K562 (cell line): ENCODE data around the gene APOO. TPM values are rescaled to one million over a fixed set of nuclear protein-coding genes. Genes with fewer than 3 reads are reported as not detected.

Source experiments
- CBFA2T2 ChIP-seq: fragments of 450-650 bp; conservative IDR thresholded peaks from 2 replicates; pipeline ENCODE4 v1.6.1; 2017; ENCODE audit warnings: mild to moderate bottlenecking
- CBX5 ChIP-seq: IDR thresholded peaks from 2 replicates; pipeline ENCODE4 v1.6.1; 2014; ENCODE audit warnings: low read depth, borderline replicate concordance
- DDX20 ChIP-seq: fragments of 450-650 bp; IDR thresholded peaks from 2 replicates; pipeline ENCODE4 v1.6.1; 2016; ENCODE audit warnings: missing genetic modification characterization, low read depth, mild to moderate bottlenecking, missing compliant biosample characterization, moderate library complexity
- EP300 ChIP-seq: IDR thresholded peaks from 2 replicates; pipeline ENCODE4 v1.6.1; 2012; ENCODE audit warnings: low read length, improper control_type of control experiment
- HDAC1 ChIP-seq, 2 experiments: fragments of 450-650 bp; IDR thresholded peaks; 2 replicates each; pipeline ENCODE4 v1.6.1; 2016 to 2017; ENCODE audit warnings: inconsistent platforms in 1 of 2, mild to moderate bottlenecking in 1 of 2, moderate library complexity in 1 of 2
- HINFP ChIP-seq: fragments of 450-650 bp; conservative IDR thresholded peaks from 2 replicates; pipeline ENCODE4 v1.6.1; 2016; ENCODE audit warnings: missing genetic modification characterization, low read depth, mild to moderate bottlenecking, control low read depth, missing compliant biosample characterization
- HOXB6 ChIP-seq: fragments of 250-450 bp; sonication (Bioruptor Pico); IDR thresholded peaks from 2 replicates; pipeline ENCODE4 v1.5.1; 2022; ENCODE audit warnings: mild to moderate bottlenecking, borderline replicate concordance
- JUND ChIP-seq, 2 experiments: IDR thresholded peaks; 2 replicates in 1 of 2; 3 replicates in 1 of 2; pipeline ENCODE4 v1.6.1; 2011; ENCODE audit warnings: borderline replicate concordance in 2 of 2, low read depth in 2 of 2, low read length in 2 of 2, improper control_type of control experiment in 1 of 2, missing biosample characterization in 1 of 2, missing genetic modification characterization in 1 of 2, missing genetic modification reagents in 1 of 2
- MLLT1 ChIP-seq, 2 experiments: fragments of 450-650 bp; IDR thresholded peaks; 2 replicates each; pipeline ENCODE4 v1.6.1; 2016
- MTA2 ChIP-seq: fragments of 450-650 bp; IDR thresholded peaks from 2 replicates; pipeline ENCODE4 v1.6.1; 2016; ENCODE audit warnings: low read depth
- NFIC ChIP-seq: fragments of 450-650 bp; IDR thresholded peaks from 2 replicates; pipeline ENCODE4 v1.6.1; 2017; ENCODE audit warnings: mild to moderate bottlenecking, inconsistent platforms
- OTX1 ChIP-seq: fragments of 450-650 bp; formaldehyde crosslinking; IDR thresholded peaks from 2 replicates; pipeline ENCODE4 v1.4.0; 2022; ENCODE audit warnings: mild to moderate bottlenecking
- PHF8 ChIP-seq: fragments of 200-600 bp; sonication (generic); IDR thresholded peaks from 2 replicates; pipeline ENCODE4 v1.6.1; 2012; ENCODE audit warnings: mixed run types, mild to moderate bottlenecking, inconsistent platforms, low read length, moderate library complexity, borderline replicate concordance
- PRPF4 ChIP-seq: fragments of 200-400 bp; formaldehyde crosslinking; IDR thresholded peaks from one replicate; pipeline ENCODE4 v1.6.1; 2017; ENCODE audit warnings: low read length, low read depth, mild to moderate bottlenecking; ENCODE audit not compliant: insufficient read depth, poor library complexity, severe bottlenecking
- RNF2 ChIP-seq: sonication (generic); IDR thresholded peaks from 2 replicates; pipeline ENCODE4 v1.6.1; 2016
- RNF219 ChIP-seq: fragments of 250-450 bp; sonication (Bioruptor Pico); IDR thresholded peaks from 2 replicates; pipeline ENCODE4 v1.5.0; 2022; ENCODE audit warnings: mild to moderate bottlenecking
- SIN3B ChIP-seq: fragments of 450-650 bp; IDR thresholded peaks from 2 replicates; pipeline ENCODE4 v1.6.1; 2017; ENCODE audit warnings: low read depth, mild to moderate bottlenecking, moderate library complexity
- SP1 ChIP-seq: sonication (generic); formaldehyde crosslinking; IDR thresholded peaks from 2 replicates; pipeline ENCODE4 v1.8.1; 2022; ENCODE audit warnings: mild to moderate bottlenecking, missing genetic modification reagents
- TAF9B ChIP-seq: fragments of 450-650 bp; IDR thresholded peaks from 2 replicates; pipeline ENCODE4 v1.6.1; 2018; ENCODE audit warnings: mild to moderate bottlenecking; ENCODE audit not compliant: partially characterized antibody
- ZKSCAN8 ChIP-seq: fragments of 200-800 bp; sonication (Bioruptor generic); IDR thresholded peaks from 2 replicates; pipeline ENCODE4 v1.6.1; 2016; ENCODE audit warnings: missing genetic modification characterization, missing compliant biosample characterization
- polyA plus RNA-seq, 8 experiments: library from polyadenylated mRNA; depleted of rRNA in 4 of 8; stranded (reverse) in 5 of 8; unstranded in 3 of 8; fragments of >200 nt; fragmentation: Nextera tagmentation in 2 of 8; fragmentation: Illumina TruSeq in 1 of 8; extraction: Ambion mirVana in 2 of 8; extraction: Trizol in 1 of 8; gene quantifications; 2 replicates each; pipeline versions ENCODE4 v1.2.1 to v1.2.3, GENCODE V29; 2011 to 2014; ENCODE audit warnings: inconsistent platforms in 1 of 8, missing spikeins in 1 of 8
- total RNA-seq, 7 experiments: library from RNA; depleted of rRNA in 6 of 7; stranded (reverse); fragments of >200 nt in 6 of 7; fragmentation: Illumina TruSeq in 2 of 7; extraction: Trizol in 2 of 7; gene quantifications; 2 replicates each; pipeline versions ENCODE4 v1.2.1 to v1.2.3, GENCODE V29; 2011 to 2021; ENCODE audit warnings: low replicate concordance in 1 of 7

Gene APOO
- total and polyA plus RNA-seq, 9 of the 15 experiments (the other 6 are each of a cell fraction or from before 2014, with no cell fraction given) = 37.3 to 76.4 (median 60.8) TPM

- TF ChIP-seq HINFP (no peak; the same call in 1 of the 2 replicates), SP1 (CRISPR knock-in tag) (no peak), OTX1 (CRISPR knock-in tag) (0 out of 2 replicates have a peak, but pooled peaks have one; percentile 21), NFIC (peak; percentile 28), RNF2 (no peak), CBFA2T2 (no peak), PRPF4 (no peak), MTA2 (no peak), MLLT1 (IDR thresholded peaks at IDR 0.05) (no peak), EP300 (no peak), TAF9B (no peak), JUND (IDR thresholded peaks at IDR 0.05; ENCODE audit: borderline replicate concordance, low read depth, low read length) (peak; percentile 88), JUND (tag; IDR thresholded peaks at IDR 0.05; ENCODE audit: borderline replicate concordance, low read depth, low read length) (peak; percentile 65; the same call in 2 of the 3 replicates), CBX5 (no peak), SIN3B (no peak), RNF219 (CRISPR knock-in tag) (no peak), HOXB6 (CRISPR knock-in tag) (no peak), ZKSCAN8 (CRISPR knock-in tag) (0 out of 2 replicates have a peak, but pooled peaks have one; percentile 50), PHF8 (no peak), DDX20 (tag) (0 out of 2 replicates have a peak, but pooled peaks have one; percentile 30), HDAC1 (IDR thresholded peaks at IDR 0.05) (peak in 1 of 2 experiments; percentile 40; a peak in 1 of 4 replicates)
These were observed 23.9 kb downstream of the APOO start (continued) for GRCh38 chrX:23883737-23884354.
